GM03348 (cell line): ENCODE measurements around the gene C1QTNF1.

Experiments
- DNase-seq: peaks from one replicate; pipeline ENCODE4 v3.0.0; 2012; ENCODE audit warnings: low spot score

Gene C1QTNF1

DNA sequence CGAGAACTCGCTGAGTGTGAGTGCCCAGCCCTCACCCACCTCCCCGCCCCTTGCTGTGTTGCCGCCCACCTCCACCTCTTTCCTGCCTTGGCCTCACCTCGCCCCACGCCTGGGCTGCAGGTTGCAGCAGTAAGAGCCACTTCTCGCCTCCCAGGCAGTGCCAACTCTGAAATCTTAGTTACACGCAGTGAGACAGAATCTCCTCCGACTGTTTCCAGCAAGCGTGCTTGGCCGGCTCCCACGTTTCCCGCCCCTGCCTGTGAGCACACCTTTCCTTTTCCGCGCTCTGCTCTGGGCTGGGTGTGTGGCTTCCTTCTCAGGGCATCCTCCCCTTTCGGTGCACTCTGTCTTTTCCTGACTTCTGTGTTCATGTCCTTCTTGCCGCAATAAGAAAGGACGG is 56.4 kb downstream of the C1QTNF1 start:
- DNase-seq: no peak

GRCh38 chr17:79080761-79081290 is 56.9 kb downstream of the C1QTNF1 start:
- DNase-seq: no peak

DNA sequence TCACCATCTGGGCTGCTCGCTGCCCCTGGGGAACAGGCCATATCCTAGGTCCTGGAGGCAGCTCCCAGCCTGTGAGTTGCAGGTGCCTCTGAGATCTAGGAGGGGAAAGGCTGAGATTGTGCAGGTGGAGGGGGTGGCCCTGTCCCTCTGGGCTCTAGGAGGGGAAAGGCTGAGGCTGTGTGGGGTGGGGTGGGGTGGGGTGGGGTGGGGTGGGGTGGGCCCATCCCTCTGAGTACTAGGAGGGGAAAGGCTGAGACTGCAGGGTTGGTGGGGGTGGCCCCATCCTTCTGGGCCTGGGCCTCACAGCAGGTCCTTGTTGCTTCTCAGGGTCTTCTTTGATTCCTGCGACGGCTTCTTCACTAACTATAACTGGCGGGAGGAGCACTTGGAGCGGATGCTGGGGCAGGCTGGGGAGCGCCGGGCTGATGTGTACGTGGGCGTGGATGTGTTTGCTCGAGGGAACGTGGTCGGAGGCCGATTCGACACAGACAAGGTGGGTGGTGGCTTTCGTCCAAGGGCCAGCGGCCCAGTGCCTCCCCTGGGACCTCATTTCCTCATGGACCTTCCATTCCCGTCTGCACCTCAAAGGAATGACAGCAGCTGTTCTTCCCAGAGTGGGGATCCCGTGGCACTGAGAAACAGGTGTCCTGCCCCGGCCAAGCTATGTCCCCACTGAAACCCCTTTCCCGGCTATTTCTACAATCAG is 57.8 kb downstream of the C1QTNF1 start:
- DNase-seq: no peak

GRCh38 chr17:79082311-79083190 is 58.6 kb downstream of the C1QTNF1 start:
- DNase-seq: peak; percentile 85

DNA sequence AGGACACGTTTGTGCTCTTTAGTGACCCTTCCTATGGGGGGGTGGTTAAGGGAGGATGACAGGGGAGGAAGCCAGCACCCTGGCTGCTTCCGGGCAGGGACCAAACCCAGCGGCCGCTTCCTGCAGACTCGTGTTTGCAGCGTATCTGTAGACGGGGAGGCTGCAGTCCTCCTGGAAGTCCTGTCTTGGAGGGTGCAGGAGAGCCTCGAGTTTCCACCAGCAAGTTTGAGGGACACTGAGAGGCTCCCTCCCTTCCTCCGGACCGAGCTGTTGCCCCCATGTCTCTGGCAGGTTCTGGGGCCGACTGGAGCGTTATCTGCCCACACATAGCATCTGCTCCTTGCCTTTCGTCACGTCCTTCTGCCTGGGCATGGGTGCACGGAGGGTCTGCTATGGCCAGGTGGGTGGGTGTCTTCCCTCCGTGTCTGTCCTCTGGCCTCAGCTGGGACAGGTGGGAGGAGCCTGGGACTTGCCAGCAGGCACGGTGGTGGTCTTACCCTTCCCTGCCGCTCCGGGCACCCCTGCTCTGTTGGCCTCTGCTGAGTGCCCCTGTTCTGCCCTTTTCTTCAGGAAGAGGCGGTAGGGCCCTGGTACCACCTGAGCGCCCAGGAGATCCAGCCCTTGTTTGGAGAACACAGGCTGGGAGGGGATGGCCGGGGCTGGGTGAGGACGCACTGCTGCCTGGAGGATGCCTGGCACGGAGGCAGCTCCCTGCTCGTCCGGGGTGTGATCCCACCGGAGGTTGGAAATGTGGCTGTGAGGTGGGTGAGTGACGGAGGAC is 59.4 kb downstream of the C1QTNF1 start:
- DNase-seq: no peak

GRCh38 chr17:79084291-79085153 is 60.6 kb downstream of the C1QTNF1 start:
- no peak for DNase-seq

DNA sequence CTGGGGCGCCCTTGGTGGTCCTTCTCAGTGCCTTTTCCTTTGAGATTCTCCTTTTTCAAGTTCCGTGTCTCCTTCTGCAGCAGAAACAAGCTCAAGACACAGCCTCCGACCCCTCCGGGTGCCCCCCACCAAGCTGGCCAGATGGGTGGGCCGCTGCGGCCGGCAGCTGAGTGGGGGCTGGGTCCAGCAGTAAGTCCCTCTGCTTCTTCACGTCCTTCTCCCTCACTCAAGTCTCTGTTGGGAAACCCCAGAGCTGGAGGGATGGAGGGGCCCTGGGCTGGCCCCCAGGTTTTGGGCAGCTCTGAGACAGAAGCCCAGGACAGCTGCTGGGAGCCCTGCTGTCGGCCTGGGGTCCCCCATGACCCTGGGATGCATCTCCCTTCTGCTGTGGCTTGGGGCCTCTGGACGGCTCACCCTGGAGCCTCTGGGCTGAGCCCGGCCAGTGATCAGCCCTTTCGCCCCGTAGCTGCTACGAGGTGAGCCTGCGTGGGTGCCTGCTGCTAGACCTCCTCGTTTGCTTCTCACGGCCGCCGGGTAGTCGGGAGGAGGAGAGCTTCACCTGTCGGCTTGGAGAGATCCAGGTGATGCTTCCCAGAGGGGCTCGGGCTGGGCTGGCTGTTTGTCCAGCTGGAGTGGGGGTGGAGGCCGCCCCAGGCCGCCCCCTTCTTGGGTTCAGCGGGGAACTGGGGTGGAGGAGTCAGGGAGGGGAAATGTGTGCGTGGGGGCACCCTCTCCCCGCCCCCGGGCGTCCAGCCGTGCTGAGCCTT is 61.4 kb downstream of the C1QTNF1 start:
- no peak for DNase-seq

GRCh38 chr17:79085921-79086551 is 62.1 kb downstream of the C1QTNF1 start:
- DNase-seq: no peak

DNA sequence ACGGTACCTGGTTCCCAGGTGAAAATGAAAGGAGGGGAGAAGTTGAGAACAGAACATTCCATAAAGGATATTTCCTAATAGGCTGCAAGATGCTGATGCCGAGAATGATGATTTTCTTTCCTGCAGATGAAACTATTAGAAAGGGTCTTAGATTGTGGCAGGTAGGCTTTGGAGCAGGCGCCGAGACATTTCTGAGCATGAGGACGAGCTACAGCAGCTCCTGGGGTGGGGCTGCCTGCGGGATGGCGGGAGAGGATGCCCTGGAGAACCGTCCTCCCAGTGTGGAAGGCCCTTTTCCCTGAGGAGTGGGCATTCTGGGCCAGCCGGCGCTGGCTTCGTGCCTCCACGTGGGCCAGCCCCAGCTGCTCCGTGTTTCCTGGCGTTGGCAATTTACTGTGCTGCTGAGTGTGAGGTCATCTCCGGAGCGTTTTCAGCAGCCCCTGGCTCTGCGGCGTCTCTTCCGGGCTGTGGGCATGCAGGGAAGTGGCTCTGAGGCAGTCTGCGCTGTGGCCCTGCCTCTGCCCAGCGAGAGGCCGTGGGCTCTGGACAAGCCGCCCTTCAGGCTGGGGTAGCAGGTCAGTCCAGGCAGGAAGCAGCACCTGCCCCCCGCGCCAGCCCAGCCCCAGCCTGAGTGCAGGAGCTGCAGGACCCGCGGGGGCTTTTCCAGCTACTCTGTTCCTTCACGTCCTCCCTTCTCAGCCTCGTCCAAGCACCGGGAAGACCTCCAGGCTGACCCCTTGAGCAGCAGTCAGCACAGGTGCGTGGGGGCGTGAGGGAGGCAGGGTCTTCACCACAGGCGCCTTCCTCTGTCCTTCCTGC is 62.8 kb downstream of the C1QTNF1 start:
- no peak for DNase-seq

- DNase-seq: peak; percentile 91
These were observed 63.6 kb downstream of the C1QTNF1 start for GRCh38 chr17:79087428-79088143.

DNA sequence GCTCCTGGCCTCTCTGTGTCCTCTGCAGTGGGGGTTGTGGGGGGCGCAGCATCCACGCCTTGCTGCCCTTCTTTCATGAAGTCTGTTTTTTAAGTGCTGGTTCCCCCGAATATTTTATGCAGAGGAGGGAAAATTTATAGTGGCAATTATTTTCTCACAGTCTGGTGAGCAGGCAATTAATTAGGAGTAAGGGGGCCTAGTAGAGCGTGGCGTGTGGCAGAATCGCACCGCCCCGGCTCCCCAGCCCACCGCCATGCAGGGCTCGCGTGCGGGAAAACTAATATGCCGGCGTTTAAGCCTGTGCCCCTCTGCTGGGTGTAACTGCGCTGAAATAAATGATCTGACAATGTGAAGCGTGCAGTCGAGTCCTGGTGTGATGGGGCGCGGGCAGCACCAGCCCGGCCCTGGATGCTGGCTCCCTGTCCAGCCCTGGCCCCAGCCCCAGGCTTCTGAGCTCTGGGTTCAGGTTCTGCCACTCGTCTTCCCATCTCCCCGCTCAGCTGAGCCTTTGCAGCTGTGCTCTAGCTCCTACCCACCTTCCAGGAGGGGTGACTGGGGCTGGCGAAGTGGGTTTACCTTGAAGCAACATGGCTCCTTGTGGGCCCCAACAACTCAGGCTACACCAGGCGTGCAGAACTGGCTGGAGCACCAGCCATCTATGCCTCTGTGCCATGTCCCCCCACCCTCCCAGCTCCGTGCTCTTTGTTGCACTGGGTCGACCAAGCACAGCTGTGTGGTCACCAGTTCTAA is 64.5 kb downstream of the C1QTNF1 start:
- no peak for DNase-seq

DNA sequence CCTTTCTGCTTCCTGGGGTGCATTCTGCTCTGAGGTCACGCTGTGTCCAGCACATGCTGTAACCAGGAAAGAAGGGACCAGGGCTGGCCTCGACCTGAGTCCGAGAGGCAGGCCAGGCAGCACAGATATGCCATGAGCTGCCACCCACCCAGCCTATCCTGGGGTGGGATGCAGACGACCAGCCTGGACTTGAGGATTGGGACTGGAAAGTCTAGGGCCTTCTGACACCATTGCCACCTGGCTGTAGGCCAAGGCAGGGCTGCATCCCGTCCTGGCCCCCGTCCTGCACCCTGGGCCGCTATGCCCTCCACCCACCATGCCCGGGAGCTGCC is 65.0 kb downstream of the C1QTNF1 start:
- DNase-seq: no peak

DNA sequence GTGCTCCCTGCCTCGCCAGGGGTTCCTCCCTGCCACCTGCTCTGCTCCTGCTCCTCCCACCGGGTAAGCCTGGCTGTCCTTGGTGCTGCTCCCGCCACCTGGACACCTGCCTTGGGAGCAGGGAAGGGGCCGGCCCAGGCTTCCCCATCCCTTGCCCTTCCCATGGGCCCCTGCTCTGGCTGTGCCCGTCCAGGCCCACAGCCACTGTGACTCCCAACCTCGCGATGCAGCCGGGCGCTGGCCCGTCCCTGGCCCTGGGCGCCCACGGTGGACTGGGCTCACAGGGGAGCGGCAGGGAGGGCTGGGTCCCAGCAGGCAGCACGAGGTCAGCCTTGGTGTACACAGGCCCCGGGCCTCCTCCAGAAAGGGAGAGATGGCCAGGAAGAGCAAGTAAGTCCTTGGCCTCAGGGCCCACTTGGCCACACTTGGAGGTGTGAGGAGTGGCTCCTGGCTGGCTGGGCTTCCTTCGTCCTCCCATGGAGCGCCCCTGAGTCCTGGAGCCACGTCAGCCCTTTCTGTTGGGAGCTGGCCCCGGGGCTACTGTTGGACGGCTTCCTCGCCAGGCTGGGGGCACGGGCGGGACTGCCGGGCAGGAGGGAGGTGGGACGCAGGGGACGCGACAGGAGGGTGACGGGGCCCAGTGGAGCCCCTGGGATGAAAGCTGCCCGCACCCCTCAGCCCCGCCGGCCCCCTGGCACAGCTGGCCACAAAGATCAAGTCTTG is 65.9 kb downstream of the C1QTNF1 start:
- no peak for DNase-seq

DNA sequence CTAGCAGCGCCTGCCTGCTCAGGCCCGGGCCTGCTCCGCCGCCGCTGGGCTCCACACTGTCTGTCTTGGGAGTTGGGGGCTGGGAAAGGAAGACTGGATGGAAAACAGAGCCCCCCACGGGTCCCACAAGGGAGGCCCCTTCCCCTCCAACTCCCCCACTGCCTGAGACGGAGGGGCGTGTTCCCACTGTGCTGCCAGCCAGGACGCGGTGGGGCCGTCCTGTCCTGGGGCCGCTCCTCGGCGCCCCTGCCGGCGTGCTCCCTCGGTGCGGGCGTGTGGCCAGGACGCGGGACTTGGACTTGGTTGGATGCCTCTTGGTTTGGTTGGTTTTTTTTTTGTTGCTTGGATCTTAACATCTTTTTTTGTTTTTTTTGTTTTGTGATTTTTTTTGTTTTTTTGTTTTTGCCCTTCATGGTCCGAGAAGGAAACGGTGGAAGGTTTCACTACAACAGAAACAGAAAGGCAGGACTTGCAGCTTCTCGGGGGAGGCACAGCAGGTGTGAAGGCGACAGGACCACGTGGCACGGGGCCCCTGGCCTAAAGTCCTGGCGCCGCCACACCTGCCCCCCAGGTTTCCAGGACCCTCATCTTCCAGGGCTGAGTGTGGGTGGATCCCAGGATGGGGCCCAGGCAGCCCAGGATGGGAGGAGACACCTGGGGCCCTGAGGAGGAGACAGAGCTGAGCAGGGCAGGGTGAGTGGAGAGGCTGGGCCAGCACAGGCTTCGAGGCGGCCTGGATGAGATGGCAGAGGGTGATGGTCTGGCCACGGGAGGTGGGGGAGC is 66.7 kb downstream of the C1QTNF1 start:
- DNase-seq: peak; percentile 71

DNA sequence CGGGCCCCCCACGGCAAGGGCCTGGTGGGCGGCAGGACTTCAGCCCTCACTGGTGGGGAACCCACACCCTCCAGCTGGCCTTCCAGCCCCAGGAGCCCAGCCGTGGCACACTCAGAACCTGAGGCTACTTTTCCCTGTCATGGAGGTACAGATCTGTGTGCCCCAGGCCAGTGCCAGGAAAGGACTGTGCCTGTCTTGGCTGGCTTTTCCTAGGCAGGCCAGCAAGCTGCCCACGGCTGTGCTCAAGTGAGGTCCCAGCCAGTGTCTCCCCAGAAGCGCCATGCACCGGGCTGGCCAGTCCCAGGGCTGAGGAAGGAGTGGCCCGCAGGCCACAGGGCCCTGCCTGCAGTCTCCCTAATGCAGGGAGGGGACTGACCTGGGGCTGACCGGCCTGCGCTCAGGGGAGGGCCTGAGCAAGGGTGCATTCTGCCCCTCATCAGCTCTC is 67.3 kb downstream of the C1QTNF1 start:
- no peak for DNase-seq

- DNase-seq: no peak
These were observed 68.6 kb downstream of the C1QTNF1 start for GRCh38 chr17:79092567-79092966.
